ENCODE data around the gene ARID4B. TPM values are rescaled to one million over a fixed set of nuclear protein-coding genes. Genes with fewer than 3 reads are reported as not detected.

Gene ARID4B
- total RNA-seq, 1 experiment from 2014 or later: 34.0 TPM

DNA sequence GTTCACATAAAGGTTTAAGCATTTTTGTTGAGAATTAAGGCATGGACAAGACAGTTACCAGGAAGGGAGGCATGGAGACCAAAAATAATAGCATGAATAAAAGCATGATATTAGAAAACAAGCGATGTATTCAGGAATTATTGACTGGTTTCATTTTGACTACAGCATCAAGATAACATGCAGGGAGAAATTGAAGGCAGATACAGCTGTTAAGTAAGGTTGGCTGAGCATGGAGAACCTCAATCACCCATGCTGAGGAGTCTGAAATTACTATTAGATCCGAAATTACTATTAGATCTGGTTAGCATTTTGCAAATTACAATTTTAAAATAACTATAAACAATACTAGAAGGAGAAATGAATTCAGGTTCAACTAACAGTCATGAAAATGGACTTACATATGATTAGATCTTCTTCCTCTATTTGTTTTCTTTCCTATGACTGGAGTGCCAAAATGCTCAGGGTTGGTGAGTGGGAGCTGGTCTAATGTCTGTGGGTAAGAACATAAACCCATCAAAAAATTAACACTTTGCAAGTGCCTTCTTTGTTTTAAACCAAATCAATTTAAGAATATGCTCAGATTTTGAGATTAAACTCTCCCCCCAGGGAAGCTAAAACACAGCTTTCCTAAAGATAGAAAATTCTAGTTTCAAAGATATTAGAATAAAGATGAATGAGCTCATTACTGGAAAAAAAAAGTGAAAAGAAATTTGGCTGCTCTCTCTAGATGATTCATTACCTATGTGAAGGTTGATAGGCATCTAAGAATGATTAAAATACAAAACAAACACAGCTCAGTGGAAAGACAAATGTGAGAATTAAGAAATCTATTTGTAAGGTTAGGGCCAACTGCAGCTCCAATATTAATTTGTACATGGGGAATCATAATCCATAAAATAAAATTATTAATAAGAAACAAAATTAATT, 81.7 kb downstream of the ARID4B start:
- Histone ChIP-seq H3K79me2 (ENCODE audit: insufficient read depth, low read length) (no peaks in the 10 kb centered on the region), H2BK12ac (ENCODE audit: insufficient read length, low read depth, low read length) (no peak overlapping the region), H3K79me1 (ENCODE audit: insufficient read depth, low read depth, low read length, poor library complexity, severe bottlenecking) (no peaks in the 10 kb centered on the region), H2BK5ac (ENCODE audit: insufficient read length, low read length) (no peak overlapping the region), H3K14ac (ENCODE audit: insufficient read depth, low read length) (no peak overlapping the region), H3K9ac (ENCODE audit: extremely low read depth, insufficient read length, low read length) (no peak overlapping the region), H3K27me3 (ENCODE audit: insufficient read depth, low read length) (no peaks in the 10 kb centered on the region), H4K8ac (replicated peaks; ENCODE audit: insufficient read length, low read depth, low read length) (no peak overlapping the region), H4K5ac (ENCODE audit: insufficient read length, low read depth, low read length) (no peak overlapping the region), H2BK120ac (ENCODE audit: low read depth, low read length, poor library complexity, severe bottlenecking) (no peak overlapping the region), H3K23me2 (ENCODE audit: insufficient read length, low read depth, low read length, poor library complexity, severe bottlenecking) (no peaks in the 10 kb centered on the region), H3K4me2 (ENCODE audit: insufficient read depth, insufficient read length, low read length) (no peak overlapping the region), H3K9me3 (ENCODE audit: control insufficient read depth, low read depth, low read length) (no peaks in the 10 kb centered on the region), H2BK15ac (ENCODE audit: low read depth, low read length) (no peak overlapping the region), H3K27ac (ENCODE audit: insufficient read length, low read depth, low read length) (no peak overlapping the region), H3K18ac (ENCODE audit: insufficient read length, low read depth, low read length) (no peak overlapping the region), H2AK5ac (ENCODE audit: insufficient read length, low read length) (no peak overlapping the region), H3T11ph (ENCODE audit: low read length) (no peak overlapping the region), H2BK20ac (ENCODE audit: low read depth, low read length, poor library complexity, severe bottlenecking) (no peak overlapping the region), H3K56ac (ENCODE audit: insufficient read length, low read depth, low read length) (no peak overlapping the region), H3K4me1 (ENCODE audit: insufficient read depth, low read length) (no peaks in the 10 kb centered on the region), H4K91ac (ENCODE audit: insufficient read length, low read depth, low read length) (no peak overlapping the region), H3K23ac (ENCODE audit: insufficient read length, low read depth, low read length) (no peak overlapping the region), H2AFZ (ENCODE audit: low read length) (no peak overlapping the region), H4K20me1 (ENCODE audit: control insufficient read depth, insufficient read depth, insufficient read length) (no peaks in the 10 kb centered on the region), H3K4ac (ENCODE audit: low read depth, low read length) (no peak overlapping the region)
- TF ChIP-seq, protein P1, sequence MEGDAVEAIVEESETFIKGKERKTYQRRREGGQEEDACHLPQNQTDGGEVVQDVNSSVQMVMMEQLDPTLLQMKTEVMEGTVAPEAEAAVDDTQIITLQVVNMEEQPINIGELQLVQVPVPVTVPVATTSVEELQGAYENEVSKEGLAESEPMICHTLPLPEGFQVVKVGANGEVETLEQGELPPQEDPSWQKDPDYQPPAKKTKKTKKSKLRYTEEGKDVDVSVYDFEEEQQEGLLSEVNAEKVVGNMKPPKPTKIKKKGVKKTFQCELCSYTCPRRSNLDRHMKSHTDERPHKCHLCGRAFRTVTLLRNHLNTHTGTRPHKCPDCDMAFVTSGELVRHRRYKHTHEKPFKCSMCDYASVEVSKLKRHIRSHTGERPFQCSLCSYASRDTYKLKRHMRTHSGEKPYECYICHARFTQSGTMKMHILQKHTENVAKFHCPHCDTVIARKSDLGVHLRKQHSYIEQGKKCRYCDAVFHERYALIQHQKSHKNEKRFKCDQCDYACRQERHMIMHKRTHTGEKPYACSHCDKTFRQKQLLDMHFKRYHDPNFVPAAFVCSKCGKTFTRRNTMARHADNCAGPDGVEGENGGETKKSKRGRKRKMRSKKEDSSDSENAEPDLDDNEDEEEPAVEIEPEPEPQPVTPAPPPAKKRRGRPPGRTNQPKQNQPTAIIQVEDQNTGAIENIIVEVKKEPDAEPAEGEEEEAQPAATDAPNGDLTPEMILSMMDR (conservative IDR thresholded peaks at IDR 0.05): no peak
- H3K36me3 Mint-ChIP-seq (ENCODE audit: insufficient read depth in 1 of 3, low read depth in 3 of 3): peaks cover 6 to 40% (median 31%) of the 10 kb centered on the region in 3 experiments; a peak in 6 of 7 replicates
- DNase-seq: no peak
- no peak overlapping the region for H3K4me3 Mint-ChIP-seq
- H3K27me3 Mint-ChIP-seq (ENCODE audit: low read depth): no peaks in the 10 kb centered on the region
- no CpG with 5 or more reads among the region's 2 CpGs for WGBS (ENCODE audit: extremely low coverage, insufficient read length, low lambda C conversion rate)
- H3K27ac Mint-ChIP-seq: peak overlapping the region in 1 of 3 experiments; percentile 62; a peak in 1 of 7 replicates
- H3K9me3 Mint-ChIP-seq: no peaks in the 10 kb centered on the region
- H3K4me1 Mint-ChIP-seq: no peaks in the 10 kb centered on the region

Data from H9 (cell line).